SU-DHL-6 (cell line): ENCODE results near the gene LRRC26.

Experiments used
- H2AFZ ChIP-seq: fragments of 200-600 bp; sonication (generic); 2 replicates; pipeline ENCODE4 v1.6.1; 2014; ENCODE audit warnings: low read depth, mild to moderate bottlenecking, moderate library complexity, mixed read lengths, antibody characterized with exemption, low read length; ENCODE audit not compliant: severe bottlenecking
- H3F3A ChIP-seq: fragments of 200-600 bp; shearing (Covaris generic); 2 replicates; pipeline ENCODE4 v1.6.0; 2016; ENCODE audit warnings: antibody characterized with exemption, mild to moderate bottlenecking; ENCODE audit not compliant: insufficient read depth
- H3K27ac ChIP-seq: fragments of 200-600 bp; sonication (generic); 2 replicates; pipeline ENCODE4 v1.5.1; 2016; ENCODE audit warnings: low read depth, mild to moderate bottlenecking, low read length, moderate library complexity, mixed read lengths
- H3K27me3 ChIP-seq: fragments of 200-600 bp; sonication (generic), shearing (Covaris generic); 2 replicates; pipeline ENCODE4 v1.6.0; 2014; ENCODE audit warnings: mild to moderate bottlenecking, low read length
- H3K36me3 ChIP-seq: fragments of 200-600 bp; sonication (generic); 2 replicates; pipeline ENCODE4 v1.6.1; 2014; ENCODE audit warnings: mild to moderate bottlenecking, low read length, mixed read lengths
- H3K4me2 ChIP-seq: fragments of 300-600, 200-600 bp; shearing (Covaris generic), sonication (generic); 2 replicates; pipeline ENCODE4 v1.6.0; 2014; ENCODE audit warnings: low read length, low read depth, mild to moderate bottlenecking; ENCODE audit not compliant: poor library complexity, severe bottlenecking
- H3K4me3 ChIP-seq: fragments of 200-600 bp; sonication (generic); 2 replicates; pipeline ENCODE4 v1.5.1; 2014; ENCODE audit warnings: antibody characterized with exemption, low read length, mild to moderate bottlenecking, mixed read lengths; ENCODE audit not compliant: insufficient read depth, poor library complexity, severe bottlenecking
- H3K79me2 ChIP-seq: fragments of 200-600 bp; sonication (generic); 2 replicates; pipeline ENCODE4 v1.6.1; 2014; ENCODE audit warnings: mild to moderate bottlenecking, low read length, moderate library complexity; ENCODE audit not compliant: insufficient read depth
- H3K9ac ChIP-seq: fragments of 200-600 bp; sonication (generic); 2 replicates; pipeline ENCODE4 v1.7.0; 2014; ENCODE audit warnings: mild to moderate bottlenecking, low read length
- H3K9me2 ChIP-seq: fragments of 200-600 bp; sonication (generic); replicated peaks from 2 replicates; pipeline ENCODE4 v1.6.1; 2014; ENCODE audit warnings: low read length; ENCODE audit not compliant: insufficient read depth
- H3K9me3 ChIP-seq: fragments of 200-600 bp; sonication (generic); 2 replicates; pipeline ENCODE4 v1.6.1; 2014; ENCODE audit warnings: low read length, mixed read lengths; ENCODE audit not compliant: insufficient read depth
- H4K20me1 ChIP-seq: fragments of 200-600 bp; sonication (generic); 2 replicates; pipeline ENCODE4 v1.6.1; 2014; ENCODE audit warnings: low read depth, mild to moderate bottlenecking, antibody characterized with exemption, low read length, moderate library complexity, mixed read lengths
- CTCF ChIP-seq: fragments of 200-600 bp; sonication (generic); IDR thresholded peaks from one replicate; pipeline ENCODE4 v1.5.1; 2017; ENCODE audit warnings: antibody characterized with exemption, mild to moderate bottlenecking, low read length, moderate library complexity; ENCODE audit not compliant: insufficient read depth, poor library complexity, severe bottlenecking
- EZH2phosphoT487 ChIP-seq: fragments of 200-600 bp; sonication (generic), shearing (Covaris generic); conservative IDR thresholded peaks from 2 replicates; pipeline ENCODE4 v1.6.1; 2018; ENCODE audit warnings: mild to moderate bottlenecking, antibody characterized with exemption, low read length, moderate library complexity, mixed read lengths

LRRC26 gene

GRCh38 chr9:137194388-137194787, 24.5 kb upstream of the LRRC26 start:
- no peaks in the 10 kb centered on the region for H3K9me3 ChIP-seq
- H3K9me2 ChIP-seq, result no peaks in the 10 kb centered on the region
- no peak overlapping the region for H3K4me3 ChIP-seq
- no peaks in the 10 kb centered on the region for H3K36me3 ChIP-seq
- H3K27ac ChIP-seq, result no peak overlapping the region
- H3F3A ChIP-seq, result no peaks in the 10 kb centered on the region
- H4K20me1 ChIP-seq, result no peaks in the 10 kb centered on the region
- H2AFZ ChIP-seq, result no peak overlapping the region
- H3K9ac ChIP-seq, result no peak overlapping the region
- TF ChIP-seq CTCF, result no peak
- no peak for TF ChIP-seq EZH2phosphoT487
- H3K4me2 ChIP-seq, result no peak overlapping the region
- peaks cover 4% of the 10 kb centered on the region; the same call in 1 of the 2 replicates for H3K79me2 ChIP-seq
- H3K27me3 ChIP-seq, result no peaks in the 10 kb centered on the region

GRCh38 chr9:137193771-137194170, 23.9 kb upstream of the LRRC26 start:
- H3K9ac ChIP-seq, result no peak overlapping the region
- H3K4me3 ChIP-seq, result no peak overlapping the region
- H3K36me3 ChIP-seq, result no peaks in the 10 kb centered on the region
- H3K9me2 ChIP-seq, result no peaks in the 10 kb centered on the region
- H3K27me3 ChIP-seq, result no peaks in the 10 kb centered on the region
- H3F3A ChIP-seq, result no peaks in the 10 kb centered on the region
- H3K4me2 ChIP-seq, result no peak overlapping the region
- no peaks in the 10 kb centered on the region for H3K9me3 ChIP-seq
- H4K20me1 ChIP-seq, result no peaks in the 10 kb centered on the region
- H3K27ac ChIP-seq, result no peak overlapping the region
- TF ChIP-seq CTCF (no peak), EZH2phosphoT487 (no peak)
- H3K79me2 ChIP-seq, result peaks cover 6% of the 10 kb centered on the region; the same call in 1 of the 2 replicates
- H2AFZ ChIP-seq, result no peak overlapping the region

- H3K4me2 ChIP-seq, result no peak overlapping the region
- H3K79me2 ChIP-seq, result peaks cover 11% of the 10 kb centered on the region
- no peak overlapping the region for H3K9ac ChIP-seq
- no peak overlapping the region for H3K4me3 ChIP-seq
- no peaks in the 10 kb centered on the region for H3K36me3 ChIP-seq
- no peaks in the 10 kb centered on the region for H3K9me3 ChIP-seq
- H3F3A ChIP-seq, result no peaks in the 10 kb centered on the region
- no peaks in the 10 kb centered on the region for H3K9me2 ChIP-seq
- no peak overlapping the region for H2AFZ ChIP-seq
- no peaks in the 10 kb centered on the region for H4K20me1 ChIP-seq
- no peak for TF ChIP-seq CTCF
- no peak for TF ChIP-seq EZH2phosphoT487
- no peak overlapping the region for H3K27ac ChIP-seq
- H3K27me3 ChIP-seq, result no peaks in the 10 kb centered on the region
Observed at GRCh38 chr9:137192859-137193258, 23.0 kb upstream of the LRRC26 start.

GRCh38 chr9:137192448-137192780, 22.6 kb upstream of the LRRC26 start:
- H3K4me2 ChIP-seq, result no peak overlapping the region
- H3K9ac ChIP-seq, result no peak overlapping the region
- H2AFZ ChIP-seq, result no peak overlapping the region
- H3K79me2 ChIP-seq, result peaks cover 15% of the 10 kb centered on the region
- no peak overlapping the region for H3K27ac ChIP-seq
- H3K4me3 ChIP-seq, result no peak overlapping the region
- no peaks in the 10 kb centered on the region for H4K20me1 ChIP-seq
- TF ChIP-seq CTCF (no peak), EZH2phosphoT487 (no peak)
- H3F3A ChIP-seq, result no peaks in the 10 kb centered on the region
- H3K27me3 ChIP-seq, result no peaks in the 10 kb centered on the region
- no peaks in the 10 kb centered on the region for H3K9me3 ChIP-seq
- no peaks in the 10 kb centered on the region for H3K9me2 ChIP-seq
- H3K36me3 ChIP-seq, result no peaks in the 10 kb centered on the region
